ENCODE data around the gene IL4I1. TPM values are rescaled to one million over a fixed set of nuclear protein-coding genes. Genes with fewer than 3 reads are reported as not detected.

Gene IL4I1
- total RNA-seq, 1 experiment from 2014 or later: 0.71 TPM

GRCh38 chr19:49881672-49882394 is 14.9 kb downstream of the IL4I1 start:
- RAD21 ChIA-PET (ENCODE audit: low non-redundant PET in 1 of 2, low total read pairs in 2 of 2, uncharacterized antibody in 2 of 2, unreplicated experiment in 2 of 2): no interaction called here
- Histone ChIP-seq H4K20me1 (ENCODE audit: insufficient read depth) (no peaks in the 10 kb centered on the region), H3K36me3 (ENCODE audit: control insufficient read depth in 1 of 2, insufficient read depth in 2 of 2, low read length in 2 of 2) (peaks cover 12 to 18% of the 10 kb centered on the region in 2 experiments), H3K9me2 (ENCODE audit: insufficient read depth) (no peaks in the 10 kb centered on the region), H3K9me3 (ENCODE audit: control insufficient read depth in 1 of 2, insufficient read depth in 1 of 2, low read depth in 1 of 2, low read length in 2 of 2) (peaks cover 0 to 6% of the 10 kb centered on the region in 2 experiments; a peak in 1 of 4 replicates), H3K4me2 (ENCODE audit: low read length) (no peak overlapping the region), H3K27me3 (ENCODE audit: insufficient read depth, low read length) (no peaks in the 10 kb centered on the region), H3K27ac (ENCODE audit: low read depth, low read length) (no peak overlapping the region), H3K4me3 (replicated peaks in 1 of 2; ENCODE audit: low read depth in 1 of 2, low read length in 2 of 2) (no peak overlapping the region), H3K79me2 (ENCODE audit: insufficient read depth, low read length) (peaks cover 9% of the 10 kb centered on the region; the same call in 1 of the 2 replicates), H3K9ac (ENCODE audit: low read length) (no peak overlapping the region), H2AFZ (ENCODE audit: low read depth, low read length, poor library complexity, severe bottlenecking) (no peak overlapping the region), H3K4me1 (ENCODE audit: control insufficient read depth in 1 of 2, insufficient read depth in 2 of 2, low read length in 2 of 2) (peaks cover 9 to 23% of the 10 kb centered on the region in 2 experiments)
- DNase-seq (ENCODE audit: low read depth, low spot score) (no peak), ATAC-seq (no peak)
- intact Hi-C loops (cut with micrococcal nuclease): no loop called here
- TF ChIP-seq, protein P1, sequence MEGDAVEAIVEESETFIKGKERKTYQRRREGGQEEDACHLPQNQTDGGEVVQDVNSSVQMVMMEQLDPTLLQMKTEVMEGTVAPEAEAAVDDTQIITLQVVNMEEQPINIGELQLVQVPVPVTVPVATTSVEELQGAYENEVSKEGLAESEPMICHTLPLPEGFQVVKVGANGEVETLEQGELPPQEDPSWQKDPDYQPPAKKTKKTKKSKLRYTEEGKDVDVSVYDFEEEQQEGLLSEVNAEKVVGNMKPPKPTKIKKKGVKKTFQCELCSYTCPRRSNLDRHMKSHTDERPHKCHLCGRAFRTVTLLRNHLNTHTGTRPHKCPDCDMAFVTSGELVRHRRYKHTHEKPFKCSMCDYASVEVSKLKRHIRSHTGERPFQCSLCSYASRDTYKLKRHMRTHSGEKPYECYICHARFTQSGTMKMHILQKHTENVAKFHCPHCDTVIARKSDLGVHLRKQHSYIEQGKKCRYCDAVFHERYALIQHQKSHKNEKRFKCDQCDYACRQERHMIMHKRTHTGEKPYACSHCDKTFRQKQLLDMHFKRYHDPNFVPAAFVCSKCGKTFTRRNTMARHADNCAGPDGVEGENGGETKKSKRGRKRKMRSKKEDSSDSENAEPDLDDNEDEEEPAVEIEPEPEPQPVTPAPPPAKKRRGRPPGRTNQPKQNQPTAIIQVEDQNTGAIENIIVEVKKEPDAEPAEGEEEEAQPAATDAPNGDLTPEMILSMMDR (IDR thresholded peaks at IDR 0.05 in 2 of 3, conservative IDR thresholded peaks at IDR 0.05 in 1 of 3; ENCODE audit: borderline replicate concordance in 1 of 3, insufficient read depth in 1 of 3, low read depth in 2 of 3, low read length in 2 of 3): no peak
- TF ChIP-seq SRF (IDR thresholded peaks at IDR 0.05; ENCODE audit: low read depth) (no peak), SIN3A (IDR thresholded peaks at IDR 0.05; ENCODE audit: low read depth) (no peak), POLR2AphosphoS5 (IDR thresholded peaks at IDR 0.05; ENCODE audit: low read depth, low read length) (no peak), SP1 (IDR thresholded peaks at IDR 0.05; ENCODE audit: low read depth) (no peak), ELF1 (IDR thresholded peaks at IDR 0.05; ENCODE audit: borderline replicate concordance, low read depth) (no peak), ZNF274 (IDR thresholded peaks at IDR 0.05; ENCODE audit: low read depth, low read length) (no peak), POLR2A (IDR thresholded peaks at IDR 0.05; ENCODE audit: borderline replicate concordance, extremely low read depth, insufficient read depth, insufficient read length) (no peak), EZH2 (IDR thresholded peaks at IDR 0.05) (no peak), CEBPB (IDR thresholded peaks at IDR 0.05; ENCODE audit: low read depth) (no peak), JUND (IDR thresholded peaks at IDR 0.05) (no peak), FOSL1 (IDR thresholded peaks at IDR 0.05; ENCODE audit: low read depth) (no peak), RAD21 (IDR thresholded peaks at IDR 0.05; ENCODE audit: low read depth) (no peak), EZH2phosphoT487 (IDR thresholded peaks at IDR 0.05; ENCODE audit: borderline replicate concordance) (no peak), TCF7L2 (IDR thresholded peaks at IDR 0.05; ENCODE audit: borderline replicate concordance, extremely low read depth, insufficient read depth, insufficient read length) (no peak), ATF3 (IDR thresholded peaks at IDR 0.05) (no peak)
- TF ChIP-seq, protein P2, sequence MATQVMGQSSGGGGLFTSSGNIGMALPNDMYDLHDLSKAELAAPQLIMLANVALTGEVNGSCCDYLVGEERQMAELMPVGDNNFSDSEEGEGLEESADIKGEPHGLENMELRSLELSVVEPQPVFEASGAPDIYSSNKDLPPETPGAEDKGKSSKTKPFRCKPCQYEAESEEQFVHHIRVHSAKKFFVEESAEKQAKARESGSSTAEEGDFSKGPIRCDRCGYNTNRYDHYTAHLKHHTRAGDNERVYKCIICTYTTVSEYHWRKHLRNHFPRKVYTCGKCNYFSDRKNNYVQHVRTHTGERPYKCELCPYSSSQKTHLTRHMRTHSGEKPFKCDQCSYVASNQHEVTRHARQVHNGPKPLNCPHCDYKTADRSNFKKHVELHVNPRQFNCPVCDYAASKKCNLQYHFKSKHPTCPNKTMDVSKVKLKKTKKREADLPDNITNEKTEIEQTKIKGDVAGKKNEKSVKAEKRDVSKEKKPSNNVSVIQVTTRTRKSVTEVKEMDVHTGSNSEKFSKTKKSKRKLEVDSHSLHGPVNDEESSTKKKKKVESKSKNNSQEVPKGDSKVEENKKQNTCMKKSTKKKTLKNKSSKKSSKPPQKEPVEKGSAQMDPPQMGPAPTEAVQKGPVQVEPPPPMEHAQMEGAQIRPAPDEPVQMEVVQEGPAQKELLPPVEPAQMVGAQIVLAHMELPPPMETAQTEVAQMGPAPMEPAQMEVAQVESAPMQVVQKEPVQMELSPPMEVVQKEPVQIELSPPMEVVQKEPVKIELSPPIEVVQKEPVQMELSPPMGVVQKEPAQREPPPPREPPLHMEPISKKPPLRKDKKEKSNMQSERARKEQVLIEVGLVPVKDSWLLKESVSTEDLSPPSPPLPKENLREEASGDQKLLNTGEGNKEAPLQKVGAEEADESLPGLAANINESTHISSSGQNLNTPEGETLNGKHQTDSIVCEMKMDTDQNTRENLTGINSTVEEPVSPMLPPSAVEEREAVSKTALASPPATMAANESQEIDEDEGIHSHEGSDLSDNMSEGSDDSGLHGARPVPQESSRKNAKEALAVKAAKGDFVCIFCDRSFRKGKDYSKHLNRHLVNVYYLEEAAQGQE (IDR thresholded peaks at IDR 0.05; ENCODE audit: low read depth): no peak
- TF ChIP-seq, protein P3, sequence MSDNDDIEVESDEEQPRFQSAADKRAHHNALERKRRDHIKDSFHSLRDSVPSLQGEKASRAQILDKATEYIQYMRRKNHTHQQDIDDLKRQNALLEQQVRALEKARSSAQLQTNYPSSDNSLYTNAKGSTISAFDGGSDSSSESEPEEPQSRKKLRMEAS (IDR thresholded peaks at IDR 0.05): no peak
- TF ChIP-seq, protein P4, sequence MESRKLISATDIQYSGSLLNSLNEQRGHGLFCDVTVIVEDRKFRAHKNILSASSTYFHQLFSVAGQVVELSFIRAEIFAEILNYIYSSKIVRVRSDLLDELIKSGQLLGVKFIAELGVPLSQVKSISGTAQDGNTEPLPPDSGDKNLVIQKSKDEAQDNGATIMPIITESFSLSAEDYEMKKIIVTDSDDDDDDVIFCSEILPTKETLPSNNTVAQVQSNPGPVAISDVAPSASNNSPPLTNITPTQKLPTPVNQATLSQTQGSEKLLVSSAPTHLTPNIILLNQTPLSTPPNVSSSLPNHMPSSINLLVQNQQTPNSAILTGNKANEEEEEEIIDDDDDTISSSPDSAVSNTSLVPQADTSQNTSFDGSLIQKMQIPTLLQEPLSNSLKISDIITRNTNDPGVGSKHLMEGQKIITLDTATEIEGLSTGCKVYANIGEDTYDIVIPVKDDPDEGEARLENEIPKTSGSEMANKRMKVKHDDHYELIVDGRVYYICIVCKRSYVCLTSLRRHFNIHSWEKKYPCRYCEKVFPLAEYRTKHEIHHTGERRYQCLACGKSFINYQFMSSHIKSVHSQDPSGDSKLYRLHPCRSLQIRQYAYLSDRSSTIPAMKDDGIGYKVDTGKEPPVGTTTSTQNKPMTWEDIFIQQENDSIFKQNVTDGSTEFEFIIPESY (IDR thresholded peaks at IDR 0.05; ENCODE audit: extremely low read depth, insufficient replicate concordance, low read length): no peak
- BruUV-seq (replicated peaks): no TSS peak
- POLR2A ChIA-PET: no interaction called here
- CTCF ChIA-PET: no interaction called here
